A172 (cell line): Measurements from ENCODE around the gene ERN1. TPM values are rescaled to one million over a fixed set of nuclear protein-coding genes. Genes with fewer than 3 reads are reported as not detected.
A peak's percentile ranks its signal among the peaks of the same experiment; 100 is the strongest.

Experiments used
- DNase-seq: peaks from one replicate; pipeline ENCODE4 v3.0.0-alpha.2; 2015; ENCODE audit warnings: low spot score
- total RNA-seq: library from RNA; depleted of rRNA; stranded (reverse); fragments of >200 nt; shearing (Covaris generic); gene quantifications from 2 replicates; pipeline ENCODE4 v1.2.3, GENCODE V29; 2014

ERN1 gene
- total RNA-seq, 1 experiment from 2014 or later = 2.1 TPM

DNA sequence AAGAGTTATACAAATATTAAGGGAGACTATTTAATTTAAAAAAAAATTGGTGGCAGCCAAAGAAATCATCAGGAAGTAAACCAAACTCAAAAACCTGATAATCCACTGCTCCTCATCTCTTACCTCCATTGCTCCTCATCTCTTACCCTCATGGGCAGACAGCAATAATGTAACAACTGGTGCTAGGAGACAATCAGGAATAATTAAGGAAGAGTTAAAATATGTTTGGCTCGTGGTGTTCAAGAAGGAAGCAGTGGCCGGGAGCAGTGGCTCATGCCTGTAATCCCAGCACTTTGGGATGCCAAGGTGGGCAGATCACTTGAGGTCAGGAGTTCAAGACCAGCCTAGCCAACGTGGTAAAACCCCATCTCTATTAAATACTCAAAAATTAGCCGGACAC is 18.1 kb downstream of the ERN1 start:
- DNase-seq = no peak

DNA sequence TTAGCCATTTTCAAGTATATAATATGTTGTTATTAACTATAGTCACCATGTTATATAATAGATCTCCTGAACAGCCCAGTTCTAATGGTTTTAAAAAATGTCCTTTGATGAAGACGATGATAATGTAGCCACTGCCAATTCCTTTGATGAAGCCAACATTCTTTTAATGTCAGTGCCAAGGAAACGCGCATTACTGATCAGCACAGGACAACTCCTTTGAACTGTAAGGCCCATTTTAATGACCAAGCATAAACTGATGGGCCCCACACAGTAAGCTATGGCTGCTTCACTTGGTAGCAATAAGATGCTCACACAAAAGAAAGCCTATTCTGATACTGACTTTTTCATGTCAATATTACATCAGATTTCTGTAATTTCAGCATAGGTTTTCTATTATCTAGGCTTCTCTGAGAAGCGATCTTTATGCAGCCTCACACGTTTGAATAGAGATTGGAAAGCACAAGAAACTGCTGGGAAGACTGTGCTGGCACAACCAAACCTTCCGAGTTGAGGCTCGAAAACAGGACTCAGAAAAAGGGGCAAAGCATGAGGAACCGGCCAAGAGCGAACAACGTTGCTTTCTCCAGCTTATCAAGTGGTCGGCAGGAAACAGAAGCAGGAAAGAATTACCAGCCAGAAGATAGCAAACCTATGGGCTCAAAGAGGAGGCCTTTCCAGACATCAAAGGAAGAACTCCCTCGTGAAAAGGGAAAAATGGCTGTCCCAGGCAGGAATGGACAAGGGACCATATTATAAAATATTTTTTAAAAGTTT is 19.4 kb downstream of the ERN1 start:
- DNase-seq = no peak

DNA sequence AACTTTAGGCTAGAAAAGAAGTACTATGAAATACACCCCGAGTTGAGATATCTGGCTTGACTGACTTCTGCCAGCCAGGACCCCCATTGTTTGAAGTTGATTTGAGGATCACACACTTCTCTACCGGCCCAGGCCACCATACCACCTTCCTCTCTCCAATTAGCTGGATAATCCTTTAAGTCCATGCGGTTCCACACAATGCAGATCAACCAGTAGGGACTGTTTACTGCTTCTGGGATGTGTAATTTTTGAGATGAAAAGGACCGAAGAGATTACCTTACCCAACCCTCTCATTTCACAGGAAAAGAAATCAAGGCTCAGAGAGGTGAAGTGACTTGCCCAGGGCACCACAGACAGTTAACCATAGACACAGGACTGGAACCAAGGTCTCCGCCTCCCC is 20.5 kb downstream of the ERN1 start:
- DNase-seq = no peak

DNA sequence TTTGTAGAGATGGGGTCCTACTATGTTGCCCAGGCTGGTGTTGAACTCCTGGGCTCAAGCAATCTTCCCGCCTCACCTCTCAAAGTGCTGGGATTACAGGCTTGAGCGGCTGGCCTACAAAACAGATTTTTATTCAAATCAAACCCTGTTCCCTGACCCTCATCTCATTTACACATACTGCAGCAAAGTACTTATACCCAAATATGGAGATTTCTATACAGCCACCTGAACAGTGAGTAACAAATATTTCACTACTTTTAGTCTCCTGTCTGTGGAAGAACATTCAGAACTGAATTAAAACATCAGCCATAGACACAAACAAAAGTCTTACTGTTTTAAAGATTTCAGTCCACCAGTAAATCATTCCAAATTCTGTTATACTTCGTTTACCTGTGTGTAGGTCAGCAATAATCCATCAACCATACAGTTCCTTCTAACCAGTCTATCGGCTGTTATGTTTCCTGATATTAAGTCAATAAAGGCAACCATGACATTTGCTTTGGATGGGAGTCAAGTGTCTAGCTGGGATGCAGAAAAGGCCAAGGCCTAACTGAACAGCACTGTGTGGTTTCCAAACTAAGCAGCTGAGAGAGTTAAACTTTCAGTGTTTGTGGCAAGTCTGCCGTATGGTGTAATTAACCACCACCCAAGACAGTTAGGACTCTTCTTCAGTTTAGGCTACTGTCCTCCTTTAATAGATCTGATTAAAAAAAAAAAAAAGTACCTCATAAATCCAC is 22.3 kb downstream of the ERN1 start:
- no peak for DNase-seq

DNA sequence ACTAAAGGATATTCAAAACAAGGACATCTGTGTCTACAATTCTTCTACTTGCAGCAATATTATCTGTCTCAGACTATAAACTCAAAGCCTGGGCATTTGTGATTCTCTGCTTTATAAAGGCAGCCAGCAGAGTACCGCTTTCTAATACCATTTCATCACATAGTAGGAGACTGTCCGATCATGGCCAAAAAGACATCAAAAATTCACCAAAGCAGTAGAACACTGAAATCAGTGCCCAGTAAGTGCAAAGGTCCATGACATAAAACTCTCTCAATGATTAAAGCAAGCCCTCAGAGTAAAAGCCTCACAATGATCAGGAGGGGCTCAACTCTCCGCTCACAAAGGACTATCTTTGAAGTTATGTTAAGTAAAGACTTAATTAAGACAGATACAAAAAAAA is 23.0 kb downstream of the ERN1 start:
- no peak for DNase-seq

DNA sequence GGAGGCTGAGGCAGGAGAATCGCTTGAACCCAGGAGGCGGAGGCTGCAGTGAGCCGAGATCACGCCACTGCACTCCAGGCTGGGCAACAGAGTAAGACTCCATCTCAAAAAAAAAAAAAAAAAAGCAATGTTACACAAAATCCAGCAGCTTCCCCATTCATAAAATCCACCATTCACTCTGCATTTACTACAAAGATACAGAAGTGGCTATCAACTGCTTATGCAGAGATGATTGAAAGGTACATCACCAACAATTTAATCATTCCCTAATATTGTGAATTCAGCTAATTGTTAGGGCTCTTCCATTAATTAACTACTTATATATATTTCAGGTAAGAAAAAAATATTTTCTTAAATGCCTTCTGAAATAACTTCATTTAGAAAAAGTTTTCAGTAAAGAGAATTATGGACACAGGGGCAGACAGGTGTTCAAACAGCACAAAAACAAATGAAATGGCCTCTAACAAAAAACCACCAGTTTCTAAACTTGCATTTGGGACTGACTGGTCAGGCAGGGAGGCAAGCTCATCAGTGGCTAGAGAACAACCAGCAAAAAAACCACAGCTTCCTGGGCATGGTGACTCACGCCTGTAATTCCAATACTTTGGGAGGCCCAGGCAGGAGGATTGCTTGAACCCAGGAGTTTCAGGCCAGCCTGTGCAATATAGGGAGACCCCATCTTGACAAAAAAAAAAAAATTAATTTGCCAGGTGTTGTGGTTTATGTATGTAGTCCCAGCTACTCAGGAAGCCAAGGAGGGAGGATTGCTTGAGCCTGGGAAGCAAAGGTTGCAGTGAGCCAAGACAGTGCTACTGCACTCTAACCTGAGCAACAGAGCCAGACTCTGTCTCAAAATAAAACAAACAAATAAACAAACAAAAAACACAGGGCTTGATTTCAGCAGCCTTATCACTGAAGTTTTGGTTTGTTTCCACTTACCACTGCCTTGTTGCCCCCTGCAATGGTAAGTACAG is 26.3 kb downstream of the ERN1 start:
- peak; percentile 69 for DNase-seq

DNA sequence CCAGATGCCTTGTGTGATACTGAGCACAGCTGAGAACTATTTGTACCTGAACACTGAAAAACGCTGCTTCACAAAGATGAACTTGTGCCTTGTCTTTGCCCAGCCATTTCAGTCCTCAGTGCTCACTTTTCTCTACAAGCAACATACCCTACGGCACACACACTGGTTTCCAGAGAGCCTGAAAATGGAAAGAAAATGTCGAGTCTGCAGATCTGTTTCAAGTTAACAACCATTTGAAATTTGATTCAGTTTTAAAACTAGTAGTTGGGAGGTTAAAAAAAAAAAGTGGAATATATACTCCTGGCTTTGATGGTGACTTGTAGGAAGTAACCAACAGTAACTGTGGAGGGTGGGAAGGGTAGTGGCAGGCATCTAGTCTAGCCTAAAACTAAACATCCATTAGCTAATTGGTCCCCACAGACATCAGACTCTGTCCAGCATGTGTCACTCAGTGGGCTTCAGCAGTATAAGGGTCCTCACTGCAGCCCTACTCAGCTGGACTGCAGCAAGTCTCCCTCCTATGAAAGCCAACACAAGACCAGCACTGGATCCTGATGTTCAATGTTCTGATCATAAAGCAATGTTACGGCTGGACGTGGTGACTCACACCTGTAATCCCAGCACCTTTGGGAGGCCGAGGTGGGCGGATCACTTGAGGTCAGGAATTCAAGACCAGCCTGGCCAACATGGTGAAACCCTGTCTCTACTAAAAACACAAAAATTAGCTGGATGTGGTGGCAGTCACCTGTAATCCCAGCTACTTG is 27.1 kb downstream of the ERN1 start:
- no peak for DNase-seq

DNA sequence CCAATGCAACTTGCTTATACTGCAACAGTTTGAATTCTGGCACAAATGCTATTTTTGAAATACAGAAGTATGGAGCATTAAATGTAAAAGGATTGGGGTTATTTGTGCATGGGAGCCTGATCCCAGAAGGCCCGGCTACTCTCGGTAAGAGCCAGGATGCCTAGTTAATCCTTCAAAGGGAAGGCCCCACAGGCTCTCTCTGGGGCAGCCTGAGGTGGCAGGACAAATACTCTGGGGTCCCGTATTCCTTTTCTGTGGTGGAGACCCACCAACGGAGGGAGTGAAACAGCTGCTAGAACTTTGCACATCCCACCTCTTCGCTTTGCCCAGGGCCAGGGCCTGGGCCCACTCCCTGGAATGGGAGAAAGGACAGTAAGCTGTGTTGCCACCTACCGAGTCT is 30.4 kb downstream of the ERN1 start:
- DNase-seq = no peak

DNA sequence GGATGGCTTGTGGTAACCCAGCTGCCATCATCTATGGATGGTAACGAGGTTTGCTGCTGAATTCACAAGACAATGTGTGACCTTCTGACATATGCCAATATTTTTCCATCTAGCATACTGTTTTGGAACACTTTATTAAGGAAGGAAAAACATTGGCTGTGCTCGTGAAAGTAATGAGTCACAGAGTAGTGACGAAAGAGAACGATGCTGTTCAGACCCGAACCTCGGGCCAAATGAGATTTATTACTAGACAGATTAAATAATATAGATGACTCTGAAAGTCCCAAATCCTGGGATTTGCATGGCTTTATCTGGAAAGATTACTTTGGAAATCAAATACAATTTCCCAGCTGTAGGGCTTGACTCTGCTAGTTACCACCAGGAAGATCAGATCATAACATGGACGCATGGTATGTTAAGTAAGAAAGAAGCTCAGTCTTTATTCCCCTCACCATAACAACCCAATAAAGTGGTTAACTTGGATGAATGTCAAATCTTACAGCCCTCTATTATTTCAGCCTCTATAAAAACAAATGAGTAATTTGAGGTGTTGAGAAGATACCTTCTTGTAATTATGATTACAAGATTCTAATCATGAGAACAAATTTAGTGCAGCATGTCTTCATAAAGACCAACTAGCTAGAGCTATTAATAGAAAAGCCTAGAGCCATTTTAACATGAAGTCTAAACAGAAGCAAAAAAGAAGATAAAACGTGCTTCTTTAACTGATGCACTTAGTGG is 32.6 kb downstream of the ERN1 start:
- peak; percentile 53 for DNase-seq

DNA sequence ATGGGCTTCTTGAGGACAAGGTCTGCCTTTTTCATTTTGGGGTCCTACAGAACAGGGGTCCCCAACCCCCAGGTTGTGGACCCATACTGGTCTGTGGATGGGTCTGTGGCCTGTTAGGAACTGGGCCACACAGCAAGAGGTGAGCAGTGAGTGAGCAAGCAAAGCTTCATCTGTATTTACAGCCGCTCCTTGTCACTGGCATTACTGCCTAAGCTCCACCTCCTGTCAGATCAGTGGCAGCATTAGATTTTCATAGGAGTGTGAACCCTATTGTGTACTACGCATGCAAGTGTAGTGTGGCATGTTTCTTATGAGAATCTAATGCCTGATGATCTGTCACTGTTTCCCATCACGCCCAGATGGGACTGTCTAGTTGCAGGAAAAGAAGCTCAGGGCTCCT is 33.9 kb downstream of the ERN1 start:
- no peak for DNase-seq

DNA sequence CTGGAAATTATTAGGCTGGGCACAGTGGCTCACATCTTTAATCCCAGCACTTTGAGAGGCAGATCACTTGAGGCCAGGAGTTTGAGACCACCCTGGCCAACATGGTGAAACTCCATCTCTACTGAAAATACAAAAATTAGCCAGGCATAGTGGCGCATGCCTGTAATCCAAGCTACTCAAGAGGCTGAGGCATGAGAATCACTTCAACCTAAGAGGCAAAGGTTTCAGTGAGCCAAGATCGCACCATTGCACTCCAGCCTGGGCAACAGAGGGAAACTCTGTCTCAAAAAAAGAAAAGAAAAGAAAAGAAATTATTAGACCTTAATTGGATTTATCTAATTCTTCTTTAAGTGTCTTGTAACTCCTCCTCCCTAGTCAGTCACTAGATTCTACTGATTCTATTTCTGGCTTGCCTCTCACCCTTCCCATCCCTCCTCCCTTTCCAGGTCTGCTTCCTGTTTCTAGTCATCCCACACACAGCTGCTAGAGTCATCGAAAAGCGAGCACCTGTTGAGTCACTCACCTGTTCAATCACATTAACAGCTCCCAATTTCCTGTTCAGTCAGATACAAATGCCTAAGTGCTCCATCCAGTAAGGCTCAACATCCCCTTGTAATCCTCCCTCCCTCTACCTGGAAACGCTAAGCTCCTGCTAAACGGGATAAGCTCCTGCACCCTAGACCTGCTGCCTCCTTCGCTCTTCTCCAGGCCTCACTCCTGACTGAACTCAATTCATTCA is 34.6 kb downstream of the ERN1 start:
- no peak for DNase-seq

DNA sequence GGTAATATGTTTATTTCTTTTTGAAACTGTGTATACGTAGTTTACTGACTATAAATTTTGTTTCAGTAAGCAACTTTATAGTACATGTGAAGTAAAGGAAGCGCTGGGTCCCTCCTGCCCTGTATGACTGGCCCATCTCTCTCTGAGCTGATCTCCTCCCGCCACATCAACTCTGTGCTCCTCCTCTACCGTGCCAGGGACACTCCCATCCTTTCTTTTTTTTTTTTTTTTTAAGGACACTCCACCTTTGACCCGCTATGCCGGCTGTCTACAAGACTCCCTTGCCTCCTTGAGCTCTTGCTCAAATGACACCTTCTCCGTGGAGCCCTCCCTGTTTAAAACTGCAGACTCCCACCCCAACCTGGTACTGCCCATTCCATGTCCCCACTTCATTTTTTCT is 35.5 kb downstream of the ERN1 start:
- DNase-seq = no peak

DNA sequence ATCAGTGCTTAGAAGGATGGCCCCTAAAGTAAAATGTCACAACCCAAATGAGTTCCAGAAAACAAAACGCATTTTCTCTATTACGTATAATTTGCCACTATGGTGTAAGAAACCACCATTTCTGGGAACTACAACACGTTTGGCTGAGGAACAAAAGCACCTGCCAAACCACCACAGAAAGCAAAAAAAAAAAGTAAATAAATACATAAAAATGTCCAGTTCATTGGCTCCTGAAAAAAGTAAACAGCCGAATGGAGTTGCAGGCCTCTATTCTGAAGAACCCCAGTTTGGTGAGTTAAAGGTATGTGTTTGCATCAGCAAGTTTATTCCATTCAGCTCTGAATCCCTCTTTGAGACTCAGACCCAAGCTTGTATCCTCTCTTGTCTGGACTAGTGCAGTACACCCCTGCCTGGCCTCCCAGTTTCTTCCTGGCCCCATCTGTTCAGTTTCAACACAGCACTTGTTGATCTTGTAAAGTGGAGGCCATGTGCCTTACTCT is 36.9 kb downstream of the ERN1 start:
- DNase-seq = no peak

DNA sequence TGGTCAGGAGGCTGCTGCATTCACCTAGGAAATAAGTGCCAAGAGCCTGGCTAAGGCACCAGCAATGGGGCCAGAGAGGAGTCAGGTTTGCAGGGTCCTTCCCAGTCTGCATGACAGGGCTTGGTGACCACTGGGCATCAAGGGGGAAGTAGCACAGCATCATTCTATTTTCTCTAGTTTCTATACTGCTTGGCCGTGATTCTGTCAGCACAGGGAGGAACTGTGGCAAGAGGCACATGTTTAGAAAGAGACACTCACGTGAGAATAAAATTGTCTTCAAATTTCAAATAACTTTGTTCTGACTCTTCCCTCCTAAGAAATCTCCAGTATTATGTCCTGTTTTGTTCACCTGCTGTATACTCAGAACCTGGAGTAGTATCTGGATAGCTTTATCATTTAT is 37.8 kb downstream of the ERN1 start:
- DNase-seq = no peak

DNA sequence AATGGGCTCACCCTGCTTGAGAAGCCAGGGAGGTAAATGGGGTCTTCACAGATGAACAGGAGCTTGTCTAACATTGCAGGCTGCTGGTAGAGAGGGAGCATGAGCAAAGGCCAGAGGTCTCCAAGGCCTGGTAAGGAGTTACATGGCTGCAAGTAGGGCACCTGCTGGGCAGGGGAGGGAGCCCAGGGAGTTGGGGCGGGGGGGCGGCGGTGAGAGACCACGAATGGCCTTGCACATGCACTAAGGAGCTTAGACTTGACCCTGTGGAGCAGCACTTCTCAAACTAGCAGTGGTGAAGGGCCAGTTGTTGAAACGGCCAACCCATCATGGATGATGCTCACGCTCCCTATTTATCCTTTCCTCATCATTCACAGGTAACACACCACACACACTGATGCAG is 38.4 kb downstream of the ERN1 start:
- DNase-seq = no peak

DNA sequence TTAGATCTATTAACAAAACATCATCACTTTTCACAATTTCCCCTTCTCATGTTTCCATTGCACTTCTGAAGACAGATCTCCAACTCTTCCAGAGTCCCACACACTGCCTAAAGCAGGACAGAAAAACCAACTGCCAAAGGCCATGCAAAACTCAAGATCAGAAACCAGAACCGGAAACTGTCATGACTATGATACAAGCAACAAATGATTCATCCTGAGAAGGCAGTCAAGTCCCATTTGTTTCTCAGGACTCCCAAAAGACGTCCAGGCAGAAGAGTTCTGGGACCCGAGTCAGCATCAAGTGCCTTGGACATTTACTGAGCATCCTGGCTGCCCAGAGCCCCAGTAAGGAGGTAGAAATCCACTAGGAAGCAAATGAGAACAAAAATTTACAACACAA is 38.8 kb downstream of the ERN1 start:
- DNase-seq = no peak

DNA sequence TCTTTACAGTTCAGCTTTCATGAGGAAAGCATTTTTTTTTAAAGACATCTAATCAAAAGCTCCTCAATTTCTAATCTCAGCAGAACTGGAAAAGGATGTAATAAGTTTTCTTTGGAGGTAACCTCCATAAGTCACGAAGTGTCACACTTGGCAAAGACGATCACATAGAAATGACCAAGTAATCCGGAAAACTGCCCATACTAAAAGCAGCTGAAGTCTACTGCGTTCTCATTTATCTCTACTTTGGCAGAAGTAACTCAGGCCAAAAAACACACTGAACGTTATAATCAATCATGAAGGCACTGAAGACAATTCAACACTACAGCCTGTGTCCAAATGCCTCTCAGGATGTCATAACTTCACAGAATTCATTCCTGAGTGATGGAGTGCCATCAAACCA is 39.8 kb downstream of the ERN1 start:
- DNase-seq = no peak

DNA sequence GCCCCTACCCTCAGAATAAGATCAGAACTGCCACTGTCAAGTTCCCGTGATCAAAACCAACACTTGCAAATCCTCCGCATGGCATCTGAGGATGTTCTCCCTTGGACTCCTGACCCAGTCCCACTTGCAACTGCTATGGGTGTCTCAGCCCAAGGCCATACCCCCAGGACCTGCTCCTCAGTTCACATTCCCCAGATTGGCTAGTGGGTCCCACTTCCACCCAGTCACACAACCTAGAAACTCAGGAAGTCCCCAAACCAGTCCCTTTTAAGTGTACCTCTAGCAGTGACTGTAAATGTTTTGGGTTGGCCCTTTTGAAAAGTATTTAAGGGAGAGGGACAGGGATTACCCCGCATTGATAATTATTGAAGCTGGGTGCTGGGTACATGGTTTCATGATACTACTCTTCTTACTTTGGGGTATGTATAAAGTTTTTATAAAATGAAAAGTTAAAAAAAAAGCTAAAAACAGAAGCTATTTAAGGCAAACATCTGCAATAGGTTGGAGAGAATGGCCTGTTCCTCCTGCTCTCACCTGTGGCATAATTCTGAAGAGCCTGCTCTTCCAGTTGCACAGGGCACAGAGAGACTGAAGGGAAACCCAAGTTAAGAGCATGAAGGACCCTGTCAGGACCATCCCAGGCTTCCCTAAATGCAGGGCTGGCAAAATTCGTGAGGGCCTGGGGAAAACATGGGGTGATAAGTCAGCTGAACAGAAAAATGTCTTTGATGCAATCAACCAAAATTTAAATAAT is 42.5 kb downstream of the ERN1 start:
- DNase-seq = no peak

DNA sequence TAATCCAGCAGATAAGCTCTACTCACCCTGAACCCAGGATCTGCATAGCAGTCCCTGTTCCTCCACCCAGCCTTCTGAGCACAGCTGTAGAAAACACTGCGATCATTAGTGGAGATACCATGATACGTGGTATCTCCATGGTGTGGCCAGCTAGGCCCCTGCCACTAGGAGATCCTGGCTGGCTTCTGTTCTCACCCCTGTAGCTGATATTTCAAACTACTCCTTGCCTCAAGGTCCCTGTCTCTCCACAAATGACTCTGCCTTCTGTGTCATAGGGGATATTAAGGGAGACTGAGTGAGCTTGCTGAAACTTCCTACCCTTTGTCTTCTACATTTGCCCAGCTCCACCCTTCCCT is 44.3 kb downstream of the ERN1 start:
- DNase-seq = no peak
